IMR-90 (cell line): Measurements from ENCODE around the gene MBOAT1. TPM values are rescaled to one million over a fixed set of nuclear protein-coding genes. Genes with fewer than 3 reads are reported as not detected.

Source experiments
- ATAC-seq: fragments of 200-7000 bp; cut with Tn5 transposase; 2 replicates; pipeline ENCODE4 v1.9.1; 2020; ENCODE audit warnings: low read depth, mild to moderate bottlenecking, moderate library complexity
- BruUV-seq: library from RNA; stranded (reverse); fragments of 400-500 nt; replicated peaks from 2 replicates; lab custom pipeline; 2021; lab: Mats Ljungman, UMichigan
- CTCF ChIA-PET: fragments of 300-600 bp; formaldehyde crosslinking; extraction: SDS; loops from one replicate; lab custom pipeline; 2021; ENCODE audit warnings: antibody characterized with exemption; lab: Yijun Ruan, JAX
- POLR2A ChIA-PET: fragments of 300-600 bp; sonication (Branson Sonifier 250); formaldehyde crosslinking; loops from one replicate; lab custom pipeline; 2022; ENCODE audit warnings: antibody characterized with exemption; ENCODE audit not compliant: unreplicated experiment; lab: Charles Lee
- DNase-seq: peaks from one replicate; pipeline ENCODE4 v3.0.0; 2013
- H2AFZ ChIP-seq: replicated peaks from 2 replicates; pipeline ENCODE3; 2013; ENCODE audit warnings: low read length, mild to moderate bottlenecking; ENCODE audit not compliant: poor library complexity
- H2AK5ac ChIP-seq: 2 replicates; pipeline ENCODE4 v1.6.1; 2013; ENCODE audit warnings: low read depth, low read length, inconsistent platforms
- H2AK9ac ChIP-seq: replicated peaks from 2 replicates; pipeline ENCODE3; 2013; ENCODE audit warnings: mild to moderate bottlenecking, low read depth, low read length, moderate library complexity; ENCODE audit not compliant: poor library complexity
- H2BK120ac ChIP-seq: 2 replicates; pipeline ENCODE4 v1.6.1; 2013; ENCODE audit warnings: low read depth, low read length, inconsistent platforms
- H2BK15ac ChIP-seq: 3 replicates; pipeline ENCODE4 v1.6.1; 2013; ENCODE audit warnings: low read depth, low read length, inconsistent platforms
- H2BK20ac ChIP-seq: 2 replicates; pipeline ENCODE4 v1.6.1; 2013; ENCODE audit warnings: low read depth, mild to moderate bottlenecking, inconsistent platforms, low read length, moderate library complexity
- H2BK5ac ChIP-seq: 2 replicates; pipeline ENCODE4 v1.6.1; 2013; ENCODE audit warnings: mild to moderate bottlenecking, low read depth, low read length, inconsistent platforms; ENCODE audit not compliant: poor library complexity, severe bottlenecking
- H3K14ac ChIP-seq: replicated peaks from 2 replicates; pipeline ENCODE4 v1.6.1; 2013; ENCODE audit warnings: low read depth, low read length, inconsistent platforms
- H3K18ac ChIP-seq: 2 replicates; pipeline ENCODE4 v1.6.1; 2013; ENCODE audit warnings: low read depth, low read length, control low read depth
- H3K23ac ChIP-seq: 2 replicates; pipeline ENCODE4 v1.6.1; 2013; ENCODE audit warnings: low read depth, low read length, inconsistent platforms
- H3K27ac ChIP-seq: 2 replicates; pipeline ENCODE4 v1.5.1; 2013; ENCODE audit warnings: mild to moderate bottlenecking, control low read depth, low read length; ENCODE audit not compliant: insufficient read depth
- H3K27me3 ChIP-seq: 2 replicates; pipeline ENCODE4 v1.6.1; 2013; ENCODE audit warnings: low read length; ENCODE audit not compliant: control insufficient read depth, insufficient read depth
- H3K36me3 ChIP-seq: 2 replicates; pipeline ENCODE4 v1.6.1; 2013; ENCODE audit warnings: low read length, mixed read lengths; ENCODE audit not compliant: control insufficient read depth, insufficient read depth
- H3K4ac ChIP-seq: 2 replicates; pipeline ENCODE4 v1.6.1; 2013; ENCODE audit warnings: low read depth, low read length, inconsistent platforms
- H3K4me1 ChIP-seq: 2 replicates; pipeline ENCODE4 v1.6.1; 2013; ENCODE audit warnings: low read length, mixed read lengths; ENCODE audit not compliant: control insufficient read depth, insufficient read depth
- H3K4me2 ChIP-seq: 2 replicates; pipeline ENCODE4 v1.6.1; 2013; ENCODE audit warnings: low read depth, mild to moderate bottlenecking, control low read depth, low read length, moderate library complexity
- H3K4me3 ChIP-seq: 2 replicates; pipeline ENCODE4 v1.5.1; 2013; ENCODE audit warnings: low read depth, mild to moderate bottlenecking, control low read depth, low read length, moderate library complexity; ENCODE audit not compliant: insufficient read depth
- H3K56ac ChIP-seq: 2 replicates; pipeline ENCODE4 v1.6.1; 2013; ENCODE audit warnings: low read length, inconsistent platforms; ENCODE audit not compliant: insufficient read depth; ENCODE audit errors: extremely low read depth
- H3K79me1 ChIP-seq, 2 experiments: 2 replicates each; pipeline ENCODE4 v1.6.1; 2013; ENCODE audit warnings: low read length in 2 of 2, inconsistent platforms in 1 of 2, low read depth in 1 of 2
- H3K9ac ChIP-seq: 2 replicates; pipeline ENCODE4 v1.6.1; 2013; ENCODE audit warnings: low read depth, low read length, control low read depth
- H3K9me1 ChIP-seq: 2 replicates; pipeline ENCODE4 v1.6.1; 2013; ENCODE audit warnings: low read length, inconsistent platforms; ENCODE audit not compliant: insufficient read depth
- H3K9me3 ChIP-seq: 2 replicates; pipeline ENCODE4 v1.6.1; 2013; ENCODE audit warnings: low read length; ENCODE audit not compliant: control insufficient read depth, insufficient read depth
- H4K20me1 ChIP-seq: 2 replicates; pipeline ENCODE4 v1.6.1; 2013; ENCODE audit warnings: low read length, inconsistent platforms; ENCODE audit not compliant: insufficient read depth
- H4K5ac ChIP-seq: 2 replicates; pipeline ENCODE4 v1.6.1; 2013; ENCODE audit warnings: mild to moderate bottlenecking, low read depth, low read length, control low read depth
- H4K8ac ChIP-seq, 2 experiments: 2 replicates each; pipeline ENCODE4 v1.6.1; 2013; ENCODE audit warnings: low read depth in 2 of 2, low read length in 2 of 2, control low read depth in 1 of 2, inconsistent platforms in 1 of 2
- H4K91ac ChIP-seq: 2 replicates; pipeline ENCODE4 v1.6.1; 2013; ENCODE audit warnings: low read depth, low read length, inconsistent platforms; ENCODE audit not compliant: insufficient read depth
- BHLHE40 ChIP-seq: fragments of 150-350 bp; IDR thresholded peaks from 2 replicates; pipeline ENCODE4 v1.6.1; 2016; ENCODE audit warnings: mild to moderate bottlenecking, low read depth, low read length
- CEBPB ChIP-seq: IDR thresholded peaks from 2 replicates; pipeline ENCODE4 v1.6.1; 2012; ENCODE audit warnings: low read depth, low read length, improper control_type of control experiment
- CHD1 ChIP-seq: IDR thresholded peaks from 2 replicates; pipeline ENCODE4 v1.6.1; 2012; ENCODE audit warnings: low read depth, low read length, improper control_type of control experiment
- CTCF ChIP-seq: conservative IDR thresholded peaks from 2 replicates; pipeline ENCODE4 v1.5.1; 2012; ENCODE audit warnings: mild to moderate bottlenecking, low read depth, low read length, improper control_type of control experiment
- ELK1 ChIP-seq: fragments of 150-350 bp; IDR thresholded peaks from 2 replicates; pipeline ENCODE4 v1.6.1; 2016; ENCODE audit warnings: low read depth, mild to moderate bottlenecking, low read length, moderate library complexity, borderline replicate concordance
- FOS ChIP-seq: fragments of 150-350 bp; IDR thresholded peaks from 2 replicates; pipeline ENCODE4 v1.6.1; 2016; ENCODE audit warnings: low read depth, low read length
- MAFK ChIP-seq: IDR thresholded peaks from 2 replicates; pipeline ENCODE4 v1.6.1; 2012; ENCODE audit warnings: low read depth, low read length, improper control_type of control experiment
- MAZ ChIP-seq: IDR thresholded peaks from 2 replicates; pipeline ENCODE4 v1.6.1; 2012; ENCODE audit warnings: low read depth, mild to moderate bottlenecking, low read length, improper control_type of control experiment, moderate library complexity, borderline replicate concordance
- MXI1 ChIP-seq: IDR thresholded peaks from 2 replicates; pipeline ENCODE4 v1.6.1; 2012; ENCODE audit warnings: low read depth, mild to moderate bottlenecking, low read length, moderate library complexity, borderline replicate concordance
- NFE2L2 ChIP-seq: fragments of 150-350 bp; IDR thresholded peaks from 2 replicates; pipeline ENCODE4 v1.6.1; 2016; ENCODE audit warnings: low read depth, mild to moderate bottlenecking, low read length
- POLR2A ChIP-seq: IDR thresholded peaks from 2 replicates; pipeline ENCODE4 v1.6.1; 2012; ENCODE audit warnings: mild to moderate bottlenecking, low read depth, low read length
- RAD21 ChIP-seq: IDR thresholded peaks from 2 replicates; pipeline ENCODE4 v1.6.1; 2012; ENCODE audit warnings: low read length, improper control_type of control experiment
- RCOR1 ChIP-seq: IDR thresholded peaks from 2 replicates; pipeline ENCODE4 v1.6.1; 2012; ENCODE audit warnings: mild to moderate bottlenecking, low read length, improper control_type of control experiment; ENCODE audit not compliant: insufficient replicate concordance
- RFX5 ChIP-seq: IDR thresholded peaks from 2 replicates; pipeline ENCODE4 v1.8.0; 2012; ENCODE audit warnings: low read depth, mild to moderate bottlenecking, low read length, moderate library complexity
- SMC3 ChIP-seq: fragments of 150-350 bp; IDR thresholded peaks from 2 replicates; pipeline ENCODE4 v1.6.1; 2016; ENCODE audit warnings: low read depth, mild to moderate bottlenecking, antibody characterized with exemption, low read length, moderate library complexity
- USF2 ChIP-seq: fragments of 150-350 bp; IDR thresholded peaks from 2 replicates; pipeline ENCODE4 v1.6.1; 2017; ENCODE audit warnings: mild to moderate bottlenecking, antibody characterized with exemption, low read length, low read depth
- WGBS, 2 experiments: methylation state at CpG; one replicate each; pipeline versions ENCODE4 v1.1.5 to v1.1.7; 2013; ENCODE audit warnings: missing lambda C conversion rate in 2 of 2; ENCODE audit not compliant: insufficient read length in 1 of 2; ENCODE audit errors: extremely low coverage in 2 of 2; 5-methylcytosine and 5-hydroxymethylcytosine counted together
- dilution Hi-C: fragments of 300-500 bp; cut with HindIII; formaldehyde crosslinking; loops from one replicate; pipeline ENCODE4 v1.14.3; 2018; ENCODE audit warnings: low sequenced_read_pairs; ENCODE audit not compliant: unreplicated experiment
- in situ Hi-C: fragments of 300-500 bp; cut with MboI; formaldehyde crosslinking; loops from 3 replicates; pipeline ENCODE4 v1.14.3; 2019; ENCODE audit warnings: low sequenced_read_pairs, inconsistent platforms, mixed read lengths
- intact Hi-C: fragments of 100-400 bp; cut with micrococcal nuclease; formaldehyde crosslinking; loops from 2 replicates; pipeline ENCODE4 v1.10.0; 2022
- polyA plus RNA-seq, 3 experiments: library from polyadenylated mRNA; depleted of rRNA; stranded (reverse); fragments of >200 nt; gene quantifications; 2 replicates each; pipeline ENCODE4 v1.2.3, GENCODE V29; 2012; ENCODE audit warnings: low replicate concordance in 1 of 3
- total RNA-seq: library from RNA; depleted of rRNA; stranded (reverse); fragments of >200 nt; gene quantifications from 2 replicates; pipeline ENCODE4 v1.2.3, GENCODE V29; 2012

The MBOAT1 gene
- total and polyA plus RNA-seq, 2 of the 4 experiments (the other 2 are of a cell fraction): 1.6 to 4.7 TPM

GRCh38 chr6:20069021-20069522 is 143.2 kb downstream of the MBOAT1 start:
- ChIA-PET CTCF (no interaction called here), POLR2A (no interaction called here)
- no peak overlapping the region for H3K4me3 ChIP-seq
- dilution Hi-C loops: no loop called here
- no peak overlapping the region for H2AK5ac ChIP-seq
- no peak overlapping the region for H4K91ac ChIP-seq
- no peak overlapping the region for H2AK9ac ChIP-seq
- no peaks in the 10 kb centered on the region for H3K9me1 ChIP-seq
- no TSS peak for BruUV-seq
- no CpG with 5 or more reads among the region's 12 CpGs for WGBS, 2 experiments
- no peak overlapping the region for H2BK120ac ChIP-seq
- H2BK15ac ChIP-seq: no peak overlapping the region
- H2BK5ac ChIP-seq: no peak overlapping the region
- in situ Hi-C loops: no loop called here
- DNase-seq: no peak
- no peaks in the 10 kb centered on the region for H4K20me1 ChIP-seq
- no peak overlapping the region for H3K56ac ChIP-seq
- no peak overlapping the region for H3K18ac ChIP-seq
- no peaks in the 10 kb centered on the region for H3K27me3 ChIP-seq
- no peak overlapping the region for H3K23ac ChIP-seq
- H3K79me1 ChIP-seq: no peaks in the 10 kb centered on the region
- TF ChIP-seq SMC3 (no peak), CEBPB (no peak), ELK1 (no peak), MXI1 (no peak), POLR2A (no peak), NFE2L2 (no peak), RFX5 (no peak), USF2 (no peak), CHD1 (no peak), MAZ (no peak), RCOR1 (no peak), FOS (no peak), MAFK (no peak), CTCF (no peak), RAD21 (no peak), BHLHE40 (no peak)
- ATAC-seq: no peak
- no peak overlapping the region for H3K4me2 ChIP-seq
- no peak overlapping the region for H4K8ac ChIP-seq
- no peaks in the 10 kb centered on the region for H3K36me3 ChIP-seq
- H4K5ac ChIP-seq: no peak overlapping the region
- H3K4me1 ChIP-seq: no peaks in the 10 kb centered on the region
- no peak overlapping the region for H3K4ac ChIP-seq
- no peak overlapping the region for H2AFZ ChIP-seq
- intact Hi-C loops: no loop called here
- H3K9me3 ChIP-seq: no peaks in the 10 kb centered on the region
- no peak overlapping the region for H3K27ac ChIP-seq
- H3K14ac ChIP-seq: no peak overlapping the region
- no peak overlapping the region for H2BK20ac ChIP-seq
- H3K9ac ChIP-seq: no peak overlapping the region
